GM21576 (cell line): ENCODE measurements around the gene DGKZ.
"Not testable (repeated sequence)": the region's sequence is repeated elsewhere in the genome, so short reads cannot be mapped to it uniquely, and the experiment has no call there.

Experiments
- ATAC-seq: cut with Tn5 transposase; IDR thresholded peaks from one replicate; pipeline ENCODE4 v1.9.1; 2021; ENCODE audit warnings: mild to moderate bottlenecking, moderate library complexity; ENCODE audit not compliant: unreplicated experiment

The DGKZ gene

DNA sequence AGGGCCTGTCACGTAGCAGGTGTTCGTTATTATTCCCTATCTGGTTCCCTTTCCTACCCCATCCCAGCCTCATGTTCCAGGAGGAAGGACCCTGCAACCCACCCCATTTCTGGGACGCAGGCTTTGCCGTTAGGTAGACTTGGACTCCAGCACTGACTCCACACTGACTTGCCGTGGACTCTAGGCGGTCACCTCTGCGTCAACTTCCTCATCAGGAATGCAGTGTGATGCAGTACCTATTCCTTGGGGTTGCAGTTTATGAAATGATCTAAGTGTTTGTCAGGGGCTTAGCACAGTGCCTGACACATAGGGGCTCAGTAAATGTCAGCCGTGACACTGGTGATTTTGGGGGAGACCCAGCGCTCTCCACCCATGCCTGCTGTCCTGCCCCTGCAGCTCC, 16.8 kb downstream of the DGKZ start:
- no peak for ATAC-seq

DNA sequence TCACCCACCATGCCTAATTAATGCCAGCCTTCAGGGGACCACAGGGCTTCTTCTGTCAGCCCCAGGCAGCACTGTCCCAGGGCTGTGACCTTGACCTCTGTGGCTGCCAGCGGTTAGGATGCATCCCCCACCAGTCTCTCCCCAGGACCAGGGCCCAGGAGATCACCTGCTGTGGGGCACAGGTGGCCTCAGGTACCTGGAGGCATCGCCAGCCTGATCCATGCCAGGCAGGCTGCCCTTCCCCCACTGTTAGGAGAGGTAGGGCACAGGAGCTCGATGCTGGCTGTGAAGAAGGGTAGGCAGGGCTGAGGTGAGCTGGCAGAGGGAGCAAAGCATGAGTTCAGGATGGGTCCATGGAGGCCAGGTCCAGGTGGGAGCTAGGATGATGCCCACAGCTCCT, 17.5 kb downstream of the DGKZ start:
- no peak for ATAC-seq

DNA sequence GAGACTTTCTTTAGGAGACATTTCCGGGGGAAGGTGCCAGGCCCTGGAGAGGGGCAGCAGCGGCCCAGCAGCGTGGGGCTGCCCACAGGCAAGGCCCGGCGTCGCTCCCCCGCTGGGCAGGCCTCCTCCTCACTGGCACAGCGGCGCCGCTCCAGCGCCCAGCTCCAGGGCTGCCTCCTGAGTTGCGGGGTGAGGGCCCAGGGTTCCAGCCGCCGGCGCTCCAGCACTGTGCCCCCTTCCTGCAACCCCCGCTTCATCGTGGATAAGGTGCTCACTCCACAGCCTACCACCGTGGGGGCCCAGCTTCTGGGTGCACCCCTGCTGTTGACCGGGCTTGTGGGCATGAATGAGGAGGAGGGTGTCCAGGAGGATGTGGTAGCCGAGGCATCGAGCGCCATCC, 19.0 kb downstream of the DGKZ start:
- no peak for ATAC-seq

DNA sequence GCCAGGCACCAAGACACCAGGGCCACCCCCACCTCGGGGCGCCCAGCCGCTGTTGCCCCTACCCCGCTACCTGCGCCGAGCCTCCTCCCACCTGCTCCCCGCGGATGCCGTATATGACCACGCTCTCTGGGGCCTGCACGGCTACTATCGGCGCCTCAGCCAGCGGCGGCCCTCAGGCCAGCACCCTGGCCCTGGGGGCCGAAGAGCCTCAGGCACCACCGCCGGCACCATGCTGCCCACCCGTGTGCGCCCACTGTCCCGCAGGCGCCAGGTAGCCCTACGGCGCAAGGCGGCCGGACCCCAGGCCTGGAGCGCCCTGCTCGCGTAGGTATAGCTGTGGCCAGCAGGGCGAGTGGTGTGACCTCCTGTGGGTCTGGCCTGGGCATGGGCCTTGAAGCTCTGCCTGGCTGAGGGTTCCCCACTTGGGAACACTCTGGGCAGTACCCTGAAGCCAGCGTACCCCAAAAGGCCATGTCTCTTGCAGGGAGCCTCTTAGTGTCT, 19.4 kb downstream of the DGKZ start:
- no peak for ATAC-seq

DNA sequence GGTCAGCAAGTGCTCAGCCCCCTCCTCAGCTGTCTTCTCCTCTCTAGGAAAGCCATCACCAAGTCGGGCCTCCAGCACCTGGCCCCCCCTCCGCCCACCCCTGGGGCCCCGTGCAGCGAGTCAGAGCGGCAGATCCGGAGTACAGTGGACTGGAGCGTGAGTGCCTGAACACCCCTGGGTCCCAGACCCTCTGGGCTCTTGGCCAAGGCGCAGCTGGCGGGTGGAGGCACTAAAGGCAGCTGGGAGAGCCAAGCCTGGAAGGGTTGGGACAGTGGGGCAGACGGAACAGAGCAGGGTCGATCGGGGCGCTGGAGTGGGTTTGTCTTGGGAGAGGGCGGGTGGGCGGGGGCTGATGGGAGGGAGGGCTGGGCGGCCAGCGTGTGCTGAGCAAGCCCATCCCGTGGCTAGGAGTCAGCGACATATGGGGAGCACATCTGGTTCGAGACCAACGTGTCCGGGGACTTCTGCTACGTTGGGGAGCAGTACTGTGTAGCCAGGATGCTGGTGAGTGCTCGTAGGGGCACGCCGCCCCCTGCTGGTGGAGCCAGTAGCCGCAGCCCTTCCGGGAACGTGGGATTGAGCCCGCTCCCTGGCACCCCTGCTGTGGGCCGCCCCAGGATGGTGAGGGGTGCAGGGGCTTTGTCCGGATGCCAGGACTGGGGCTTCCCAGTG, 20.1 kb downstream of the DGKZ start:
- peak; percentile 69 for ATAC-seq

DNA sequence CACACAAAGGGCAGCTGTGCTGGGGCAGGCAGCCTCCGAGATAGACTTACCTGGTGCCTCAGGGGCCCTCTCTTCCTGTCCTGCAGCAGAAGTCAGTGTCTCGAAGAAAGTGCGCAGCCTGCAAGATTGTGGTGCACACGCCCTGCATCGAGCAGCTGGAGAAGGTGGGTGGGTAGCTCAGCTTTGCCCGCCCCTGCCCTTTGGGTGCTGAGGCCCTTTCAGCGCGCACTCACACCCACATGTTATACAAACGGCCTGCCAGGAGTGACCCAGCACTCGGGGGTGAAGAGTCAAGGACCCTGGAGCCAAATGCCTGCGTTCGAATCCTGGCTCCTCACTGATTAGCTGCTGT, 20.6 kb downstream of the DGKZ start:
- no peak for ATAC-seq

DNA sequence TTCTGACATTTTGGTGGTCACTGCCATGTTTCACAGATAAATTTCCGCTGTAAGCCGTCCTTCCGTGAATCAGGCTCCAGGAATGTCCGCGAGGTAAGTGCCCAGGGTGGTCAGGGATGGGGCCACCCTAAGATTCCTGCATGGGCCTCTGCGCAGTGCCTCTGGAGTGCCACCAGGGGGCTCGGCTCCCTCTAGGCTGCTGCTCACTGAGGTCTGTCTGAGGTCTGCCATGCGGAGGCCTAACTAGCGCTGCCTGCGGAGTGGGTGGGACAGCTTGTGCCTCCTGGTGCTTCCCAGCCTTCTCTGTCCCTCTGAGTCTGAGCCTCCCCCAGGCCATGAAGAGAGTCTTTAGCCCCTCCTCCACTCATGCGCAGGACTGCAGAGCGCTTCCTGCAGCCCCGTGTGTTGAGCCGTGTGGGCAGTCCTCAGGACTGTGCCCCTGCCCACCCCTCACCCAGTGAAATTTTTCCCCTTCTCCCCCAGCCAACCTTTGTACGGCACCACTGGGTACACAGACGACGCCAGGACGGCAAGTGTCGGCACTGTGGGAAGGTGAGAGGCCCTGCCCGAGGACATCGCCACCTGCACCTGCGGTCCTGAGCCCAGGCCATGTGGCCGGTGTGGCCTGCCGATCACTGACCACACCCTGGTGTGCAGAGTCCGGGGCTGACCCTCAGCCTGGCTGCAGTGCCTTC, 22.3 kb downstream of the DGKZ start:
- ATAC-seq = no peak

DNA sequence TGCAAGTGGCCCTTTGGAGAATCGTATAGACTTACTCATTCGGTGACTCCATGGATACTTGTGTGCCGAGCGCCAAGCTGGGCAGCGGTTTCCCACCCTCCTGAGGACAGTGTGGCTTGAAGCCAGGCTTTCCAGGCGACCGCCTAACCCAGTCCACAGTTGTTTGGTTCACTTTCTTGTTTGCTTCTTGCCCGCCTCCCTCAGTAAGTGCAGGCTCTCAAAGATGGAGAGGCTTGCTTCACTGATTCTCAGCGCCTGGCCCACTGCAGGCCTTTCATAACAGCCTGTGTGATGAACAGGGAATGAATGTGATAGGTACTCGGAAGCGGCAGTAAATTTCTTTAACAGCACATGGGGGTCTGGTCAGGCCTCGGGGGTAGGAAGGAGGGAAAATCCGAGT, 23.0 kb downstream of the DGKZ start:
- ATAC-seq = no peak

DNA sequence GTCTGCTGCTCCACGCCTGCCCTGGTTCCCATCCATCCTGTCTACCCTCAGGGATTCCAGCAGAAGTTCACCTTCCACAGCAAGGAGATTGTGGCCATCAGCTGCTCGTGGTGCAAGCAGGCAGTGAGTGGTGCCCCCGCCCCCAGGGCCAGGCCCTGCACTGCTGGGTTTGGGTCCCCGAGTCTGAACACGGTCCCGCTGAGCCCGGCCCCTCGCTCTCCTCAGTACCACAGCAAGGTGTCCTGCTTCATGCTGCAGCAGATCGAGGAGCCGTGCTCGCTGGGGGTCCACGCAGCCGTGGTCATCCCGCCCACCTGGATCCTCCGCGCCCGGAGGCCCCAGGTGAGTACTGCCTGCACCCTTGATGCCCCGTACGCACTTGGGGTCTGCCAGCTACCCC, 24.0 kb downstream of the DGKZ start:
- ATAC-seq = not testable (repeated sequence)

DNA sequence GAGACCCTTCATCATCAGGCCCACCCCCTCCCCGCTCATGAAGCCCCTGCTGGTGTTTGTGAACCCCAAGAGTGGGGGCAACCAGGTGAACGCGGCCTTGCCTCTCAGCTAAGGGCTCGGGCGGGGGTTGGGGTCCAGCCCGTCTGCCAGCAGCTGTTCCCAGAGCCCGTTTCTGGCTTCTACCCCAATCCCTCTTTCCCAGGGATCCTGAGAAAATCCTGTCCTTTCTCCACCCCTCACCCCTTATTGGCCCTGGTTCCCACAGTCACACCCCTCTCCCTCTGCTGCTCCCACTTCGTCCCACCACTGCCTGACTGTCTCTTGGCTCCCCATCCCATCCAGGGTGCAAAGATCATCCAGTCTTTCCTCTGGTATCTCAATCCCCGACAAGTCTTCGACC, 24.8 kb downstream of the DGKZ start:
- ATAC-seq = no peak

DNA sequence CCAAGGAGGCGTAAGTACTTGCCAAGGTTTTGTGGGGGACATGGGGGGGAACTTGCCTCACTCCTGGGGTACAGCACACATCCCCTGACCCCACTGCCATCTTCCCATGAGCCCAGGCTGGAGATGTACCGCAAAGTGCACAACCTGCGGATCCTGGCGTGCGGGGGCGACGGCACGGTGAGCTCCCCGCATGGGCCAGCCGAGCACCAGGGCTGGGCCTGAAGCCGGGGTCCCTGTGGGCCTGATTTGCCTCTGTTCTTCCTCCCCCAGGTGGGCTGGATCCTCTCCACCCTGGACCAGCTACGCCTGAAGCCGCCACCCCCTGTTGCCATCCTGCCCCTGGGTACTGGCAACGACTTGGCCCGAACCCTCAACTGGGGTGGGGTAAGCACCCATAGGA, 25.2 kb downstream of the DGKZ start:
- ATAC-seq = not testable (repeated sequence)

DNA sequence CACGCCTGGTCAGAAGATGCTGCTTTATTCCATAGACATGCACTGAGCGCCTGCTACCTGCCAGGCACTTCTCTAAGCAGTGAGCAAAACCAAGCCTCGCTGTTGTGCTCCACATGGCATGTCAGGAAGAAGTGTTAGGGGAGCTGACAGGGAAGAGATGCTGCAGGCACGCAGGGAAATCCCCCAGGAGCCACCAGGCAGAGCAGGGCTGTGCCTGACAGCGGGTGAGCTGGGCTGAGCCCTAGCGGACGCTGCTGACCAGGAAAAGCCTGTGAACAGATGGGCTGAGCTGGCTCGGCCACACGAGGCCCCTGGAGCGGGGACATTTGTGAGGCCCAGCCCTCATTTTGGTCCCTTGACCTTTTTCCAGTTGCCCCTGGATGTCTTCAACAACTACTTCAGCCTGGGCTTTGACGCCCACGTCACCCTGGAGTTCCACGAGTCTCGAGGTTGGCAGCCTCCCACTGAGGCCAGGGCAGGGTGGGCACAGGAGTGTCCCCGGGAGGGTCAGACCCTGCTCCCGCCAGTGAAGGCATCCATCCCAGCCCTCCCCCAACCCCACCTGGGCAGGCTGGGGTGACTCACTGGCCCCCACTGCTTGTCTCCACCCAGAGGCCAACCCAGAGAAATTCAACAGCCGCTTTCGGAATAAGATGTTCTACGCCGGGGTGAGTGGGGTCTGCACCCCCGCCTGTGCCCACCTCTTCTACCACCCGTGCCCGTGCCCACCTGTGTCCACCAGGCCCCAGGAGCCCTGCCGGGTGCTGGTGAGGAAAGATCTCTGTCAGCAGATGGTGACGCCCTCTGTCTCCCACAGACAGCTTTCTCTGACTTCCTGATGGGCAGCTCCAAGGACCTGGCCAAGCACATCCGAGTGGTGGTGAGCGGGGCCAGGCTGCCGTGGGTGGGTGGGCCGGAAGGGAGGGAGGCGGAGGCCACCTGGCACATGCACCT, 26.8 kb downstream of the DGKZ start:
- ATAC-seq = no peak

DNA sequence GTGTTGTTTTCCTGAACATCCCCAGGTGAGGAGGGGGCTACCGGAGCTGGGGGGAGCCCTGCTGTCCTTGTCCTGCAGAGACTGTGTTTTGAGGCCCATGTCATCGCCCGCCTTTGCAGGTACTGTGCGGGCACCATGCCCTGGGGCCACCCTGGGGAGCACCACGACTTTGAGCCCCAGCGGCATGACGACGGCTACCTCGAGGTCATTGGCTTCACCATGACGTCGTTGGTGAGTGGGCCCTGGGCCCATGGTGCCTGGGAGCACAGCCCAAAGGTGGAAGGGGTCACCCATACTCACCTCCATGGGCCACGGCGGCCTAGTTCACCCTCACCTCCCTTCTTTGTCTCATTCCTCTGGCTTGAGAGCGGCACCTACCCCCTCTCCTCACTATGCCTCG, 27.6 kb downstream of the DGKZ start:
- no peak for ATAC-seq

DNA sequence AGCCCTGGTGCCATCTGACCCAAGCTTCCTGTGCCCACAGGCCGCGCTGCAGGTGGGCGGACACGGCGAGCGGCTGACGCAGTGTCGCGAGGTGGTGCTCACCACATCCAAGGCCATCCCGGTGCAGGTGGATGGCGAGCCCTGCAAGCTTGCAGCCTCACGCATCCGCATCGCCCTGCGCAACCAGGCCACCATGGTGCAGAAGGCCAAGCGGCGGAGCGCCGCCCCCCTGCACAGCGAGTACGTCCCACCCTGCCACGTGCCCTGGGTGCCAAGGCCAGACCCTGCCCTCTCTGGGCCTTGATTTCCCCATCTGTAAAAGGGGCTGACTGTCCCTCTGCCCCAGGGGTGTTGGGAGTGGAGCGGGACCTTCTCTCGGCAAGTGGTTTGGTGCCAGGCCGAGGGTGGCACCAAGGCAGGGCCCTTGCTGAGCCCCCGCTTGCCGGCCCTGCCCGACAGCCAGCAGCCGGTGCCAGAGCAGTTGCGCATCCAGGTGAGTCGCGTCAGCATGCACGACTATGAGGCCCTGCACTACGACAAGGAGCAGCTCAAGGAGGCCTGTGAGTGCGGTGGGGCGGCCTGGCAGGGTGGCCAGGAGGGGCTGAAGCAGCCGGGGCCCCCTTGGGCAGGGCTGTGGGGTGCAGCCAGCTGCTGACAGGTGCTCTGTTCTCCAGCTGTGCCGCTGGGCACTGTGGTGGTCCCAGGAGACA, 28.3 kb downstream of the DGKZ start:
- ATAC-seq = no peak

DNA sequence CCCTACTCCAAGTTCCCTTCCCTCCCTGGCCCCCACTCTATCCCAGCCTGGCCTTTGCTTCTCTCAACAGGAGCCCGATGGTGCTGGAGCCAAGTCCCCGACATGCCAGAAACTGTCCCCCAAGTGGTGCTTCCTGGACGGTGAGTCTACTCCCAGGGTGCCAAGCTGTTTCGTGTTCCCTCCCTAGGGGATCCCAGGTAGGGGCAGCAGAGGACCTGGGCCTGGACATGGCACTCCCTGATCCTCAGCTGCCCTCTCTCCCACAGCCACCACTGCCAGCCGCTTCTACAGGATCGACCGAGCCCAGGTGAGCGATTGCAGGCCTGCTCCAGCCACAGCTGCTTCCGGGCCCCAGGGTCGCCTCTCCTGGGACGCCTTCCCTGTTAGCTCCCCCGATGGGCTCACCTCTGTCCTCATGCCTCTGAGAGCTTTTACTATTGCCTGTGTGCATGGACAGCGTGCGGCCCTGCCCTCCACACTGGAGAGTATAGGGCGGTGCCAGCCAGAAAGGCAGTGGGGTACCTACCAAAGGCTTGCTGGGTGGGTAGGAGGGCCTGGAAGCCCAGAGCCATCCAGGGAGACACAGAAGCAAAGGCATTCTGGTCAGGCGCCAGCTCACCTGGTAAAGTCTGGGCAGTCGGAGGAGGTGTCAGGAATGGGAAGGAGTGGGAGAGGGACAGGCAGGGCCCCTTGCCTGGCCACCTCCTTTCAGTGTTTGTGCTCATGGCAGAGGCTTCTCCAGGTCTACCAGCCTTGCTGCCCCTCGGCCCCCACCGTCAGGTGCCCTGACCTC, 29.2 kb downstream of the DGKZ start:
- no peak for ATAC-seq

DNA sequence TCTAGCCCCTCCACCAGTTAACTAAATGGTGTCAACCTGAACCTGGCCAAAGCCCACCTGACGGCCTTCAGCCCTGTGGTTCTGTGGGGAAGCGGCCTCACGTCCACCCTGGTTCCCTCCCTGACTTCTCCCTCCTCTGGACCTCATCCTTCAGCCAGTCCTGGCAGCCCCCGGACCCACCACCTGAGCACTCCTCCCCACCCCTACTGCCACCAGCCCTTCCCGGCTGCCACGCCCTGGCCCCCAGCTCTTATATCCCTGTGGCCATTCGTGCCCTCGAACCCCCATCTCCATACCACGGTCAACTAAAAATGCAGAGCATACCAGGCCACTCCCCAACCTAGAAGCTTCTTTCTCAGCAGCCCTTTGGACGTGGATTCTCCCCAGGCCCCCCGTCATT, 30.0 kb downstream of the DGKZ start:
- no peak for ATAC-seq

DNA sequence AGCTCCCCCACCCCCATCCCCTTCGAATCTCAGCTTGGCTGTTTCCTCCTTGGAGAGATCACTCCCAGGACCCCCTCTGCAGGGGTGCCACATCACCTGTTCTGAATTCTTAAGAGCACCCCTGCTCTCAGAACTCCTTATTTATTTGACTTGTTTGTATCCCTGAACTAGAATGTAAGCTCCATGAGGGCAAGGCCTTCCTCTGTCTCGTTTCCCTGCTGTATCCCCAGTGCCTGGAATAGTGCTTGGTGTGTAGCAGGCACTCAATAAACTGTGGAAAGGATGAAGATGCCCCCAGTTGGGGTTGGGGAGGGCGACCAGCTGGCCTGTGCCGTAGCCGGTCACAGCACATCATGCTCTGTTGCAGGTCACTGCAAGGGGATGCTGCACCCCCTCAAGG, 30.6 kb downstream of the DGKZ start:
- ATAC-seq = no peak

DNA sequence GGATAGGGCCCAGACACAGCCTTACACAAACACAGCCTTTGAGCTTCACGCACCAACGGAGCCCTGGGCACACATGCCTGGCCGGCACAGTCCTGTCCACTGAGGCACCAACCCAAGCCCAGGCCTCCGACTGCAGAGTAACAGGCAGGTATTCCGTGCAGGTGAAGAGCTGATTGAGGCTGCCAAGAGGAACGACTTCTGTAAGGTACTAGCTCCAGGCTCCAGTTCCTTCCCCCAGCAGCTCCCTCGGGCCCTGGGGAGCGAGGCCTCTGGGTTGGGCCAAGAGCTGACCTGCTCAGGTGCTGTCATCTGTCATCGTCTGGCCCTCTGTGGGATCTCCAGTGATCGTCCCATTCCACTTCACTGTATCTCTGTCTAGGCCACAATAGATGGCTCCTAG, 31.0 kb downstream of the DGKZ start:
- ATAC-seq = no peak

DNA sequence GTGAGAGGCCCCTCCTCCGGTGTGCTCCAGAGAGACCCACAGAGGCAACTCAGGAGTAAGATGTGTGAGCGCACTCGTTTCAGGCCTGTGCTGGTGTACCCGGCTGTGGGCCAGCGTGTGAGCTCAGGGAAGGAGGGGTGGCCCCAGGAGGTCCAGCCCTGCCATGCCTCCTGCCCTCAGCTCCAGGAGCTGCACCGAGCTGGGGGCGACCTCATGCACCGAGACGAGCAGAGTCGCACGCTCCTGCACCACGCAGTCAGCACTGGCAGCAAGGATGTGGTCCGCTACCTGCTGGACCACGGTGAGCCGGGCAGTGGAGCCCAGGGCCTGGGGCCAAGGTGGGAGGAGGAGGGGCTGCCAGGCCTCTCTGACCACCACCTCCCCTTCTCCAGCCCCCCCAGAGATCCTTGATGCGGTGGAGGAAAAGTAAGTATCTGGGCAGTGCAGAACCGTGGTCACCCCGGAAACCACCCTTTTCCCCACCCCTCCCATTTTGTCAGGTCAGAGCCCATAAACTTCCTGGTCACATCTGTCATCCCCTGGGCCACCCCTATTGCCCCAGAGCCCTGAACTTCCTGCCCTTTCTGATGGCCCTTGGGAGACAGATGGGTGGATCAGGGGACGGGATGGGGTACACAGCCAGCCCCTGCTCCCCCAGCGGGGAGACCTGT, 31.7 kb downstream of the DGKZ start:
- ATAC-seq = no peak
